Liver (tissue), 9 donors: ENCODE data around the gene ENTPD1. TPM values are rescaled to one million over a fixed set of nuclear protein-coding genes. Genes with fewer than 3 reads are reported as not detected.

Experiments
- DNase-seq: peaks from one replicate; pipeline ENCODE4 v3.0.0-alpha.2; 2017; ENCODE audit warnings: low spot score
- H3K27ac ChIP-seq, 2 donors: one replicate each; pipeline ENCODE4 v1.7.0; 2013; ENCODE audit warnings: inconsistent platforms in 2 of 2, low read length in 2 of 2, control low read depth in 1 of 2, low read depth in 1 of 2, mild to moderate bottlenecking in 1 of 2
- H3K27me3 ChIP-seq, 4 donors: one replicate each; pipeline versions ENCODE4 v1.6.1 to v1.7.0; 2013; ENCODE audit warnings: low read length in 3 of 4, inconsistent platforms in 1 of 4, mild to moderate bottlenecking in 1 of 4, moderate library complexity in 1 of 4; ENCODE audit not compliant: control insufficient read depth in 4 of 4, insufficient read depth in 4 of 4
- H3K36me3 ChIP-seq, 4 donors: one replicate each; pipeline versions ENCODE4 v1.6.1 to v1.7.0; 2013; ENCODE audit warnings: low read length in 3 of 4, mild to moderate bottlenecking in 3 of 4, low read depth in 1 of 4, moderate library complexity in 1 of 4; ENCODE audit not compliant: control insufficient read depth in 4 of 4, insufficient read depth in 3 of 4
- H3K4me1 ChIP-seq, 4 donors: one replicate each; pipeline versions ENCODE4 v1.6.1 to v1.7.0; 2013; ENCODE audit warnings: low read length in 3 of 4, mild to moderate bottlenecking in 3 of 4, moderate library complexity in 1 of 4; ENCODE audit not compliant: control insufficient read depth in 4 of 4, insufficient read depth in 4 of 4
- H3K4me3 ChIP-seq, 3 donors: one replicate each; pipeline versions ENCODE4 v1.6.1 to v1.7.0; 2013; ENCODE audit warnings: low read length in 3 of 3, control low read depth in 1 of 3, low read depth in 1 of 3, mild to moderate bottlenecking in 1 of 3
- H3K9ac ChIP-seq, 2 donors: one replicate each; pipeline ENCODE4 v1.7.0; 2013; ENCODE audit warnings: low read length in 2 of 2, mild to moderate bottlenecking in 2 of 2, moderate library complexity in 2 of 2, control low read depth in 1 of 2, low read depth in 1 of 2
- H3K9me3 ChIP-seq, 4 donors: one replicate each; pipeline versions ENCODE4 v1.6.1 to v1.7.0; 2013; ENCODE audit warnings: low read length in 3 of 4; ENCODE audit not compliant: control insufficient read depth in 4 of 4
- ATF3 ChIP-seq: IDR thresholded peaks from 2 replicates; pipeline ENCODE4 v1.6.1; 2016; ENCODE audit warnings: antibody characterized with exemption
- CTCF ChIP-seq: fragments of 150-350 bp; IDR thresholded peaks from 2 replicates; pipeline ENCODE4 v1.5.1; 2017; ENCODE audit warnings: improper control_type of control experiment, low read depth, low read length; ENCODE audit not compliant: missing input control
- EGR1 ChIP-seq, 2 donors: IDR thresholded peaks; 2 replicates each; pipeline ENCODE4 v1.6.1; 2016 to 2018; ENCODE audit warnings: antibody characterized with exemption in 2 of 2, low read depth in 2 of 2
- FOXA1 ChIP-seq: IDR thresholded peaks from 2 replicates; pipeline ENCODE4 v1.6.1; 2016; ENCODE audit warnings: antibody characterized with exemption
- FOXA2 ChIP-seq: IDR thresholded peaks from 2 replicates; pipeline ENCODE4 v1.6.1; 2016; ENCODE audit warnings: antibody characterized with exemption
- GABPA ChIP-seq, 2 donors: IDR thresholded peaks in 1 of 2; conservative IDR thresholded peaks in 1 of 2; 2 replicates each; pipeline ENCODE4 v1.6.1; 2016; ENCODE audit warnings: antibody characterized with exemption in 2 of 2, mild to moderate bottlenecking in 1 of 2, moderate library complexity in 1 of 2
- HNF4G ChIP-seq: IDR thresholded peaks from 2 replicates; pipeline ENCODE4 v1.6.1; 2016; ENCODE audit warnings: antibody characterized with exemption
- JUND ChIP-seq, 2 donors: IDR thresholded peaks; 2 replicates each; pipeline ENCODE4 v1.6.1; 2016; ENCODE audit warnings: antibody characterized with exemption in 2 of 2
- NR2F2 ChIP-seq: IDR thresholded peaks from 2 replicates; pipeline ENCODE4 v1.6.1; 2016; ENCODE audit warnings: antibody characterized with exemption
- RAD21 ChIP-seq, 2 donors: IDR thresholded peaks; 2 replicates each; pipeline ENCODE4 v1.6.1; 2016; ENCODE audit warnings: antibody characterized with exemption in 2 of 2, mild to moderate bottlenecking in 2 of 2
- REST ChIP-seq: IDR thresholded peaks from 2 replicates; pipeline ENCODE4 v1.6.1; 2016; ENCODE audit warnings: antibody characterized with exemption, mild to moderate bottlenecking
- RXRA ChIP-seq, 2 donors: IDR thresholded peaks; 2 replicates each; pipeline ENCODE4 v1.6.1; 2017 to 2018; ENCODE audit warnings: antibody characterized with exemption in 2 of 2, mild to moderate bottlenecking in 1 of 2
- SP1 ChIP-seq: IDR thresholded peaks from 2 replicates; pipeline ENCODE4 v1.6.1; 2018; ENCODE audit warnings: antibody characterized with exemption, mild to moderate bottlenecking
- TAF1 ChIP-seq: conservative IDR thresholded peaks from 2 replicates; pipeline ENCODE4 v1.6.1; 2016; ENCODE audit warnings: antibody characterized with exemption, mild to moderate bottlenecking
- YY1 ChIP-seq: IDR thresholded peaks from 2 replicates; pipeline ENCODE4 v1.6.1; 2016; ENCODE audit warnings: antibody characterized with exemption, mild to moderate bottlenecking
- ZBTB33 ChIP-seq: IDR thresholded peaks from 2 replicates; pipeline ENCODE4 v1.6.1; 2016; ENCODE audit warnings: antibody characterized with exemption
- WGBS: extraction: QIAGEN DNeasy Blood & Tissue Kit; methylation state at CpG from one replicate; pipeline ENCODE4 v1.1.7; 2013; 5-methylcytosine and 5-hydroxymethylcytosine counted together
- polyA plus RNA-seq, 2 donors: library from polyadenylated mRNA; stranded (reverse) in 1 of 2; unstranded in 1 of 2; fragments of 200-250 nt in 1 of 2; fragments of >200 nt in 1 of 2; fragmentation: Nextera tagmentation in 1 of 2; extraction: Ambion mirVana in 1 of 2; gene quantifications; one replicate each; pipeline versions ENCODE4 v1.2.1 to v1.2.3, GENCODE V29; 2013 to 2015
- total RNA-seq, 2 donors: library from RNA; depleted of rRNA; stranded (reverse); fragments of >200 nt; gene quantifications; one replicate each; pipeline ENCODE4 v1.2.3, GENCODE V29; 2014
- donor health status: healthy.
- donor health status: healthy.
- donor health status: healthy.
- donor health status: healthy.
- donor health status: healthy.

Gene ENTPD1
- total and polyA plus RNA-seq, 4 donors: 2.1 to 8.0 (median 4.3) TPM

- Histone ChIP-seq H3K4me1 (no peaks in the 10 kb centered on the region), H3K27me3 (no peaks in the 10 kb centered on the region), H3K36me3 (no peaks in the 10 kb centered on the region), H3K9ac (no peak overlapping the region), H3K9me3 (no peaks in the 10 kb centered on the region), H3K27ac (no peak overlapping the region), H3K4me3 (no peak overlapping the region)
- 83% methylated on average over 1 of the region's 1 CpG for WGBS
- DNase-seq: no peak
- TF ChIP-seq JUND (IDR thresholded peaks at IDR 0.05) (no peak), ZBTB33 (no peak), FOXA2 (no peak), SP1 (no peak), EGR1 (IDR thresholded peaks at IDR 0.05; ENCODE audit: low read depth in 2 of 2) (no peak), NR2F2 (no peak), TAF1 (no peak), HNF4G (no peak), GABPA (IDR thresholded peaks at IDR 0.05 in 1 of 2, conservative IDR thresholded peaks at IDR 0.05 in 1 of 2) (no peak), YY1 (no peak), RXRA (IDR thresholded peaks at IDR 0.05) (no peak), REST (no peak), ATF3 (no peak)
Measured at GRCh38 chr10:95787447-95787846, 31.5 kb downstream of the ENTPD1 start.

GRCh38 chr10:95788830-95789229 lies 32.9 kb downstream of the ENTPD1 start:
- H3K27ac ChIP-seq: no peak overlapping the region
- WGBS: 73% methylated on average over 2 of the region's 2 CpGs
- no peaks in the 10 kb centered on the region for H3K4me1 ChIP-seq
- no peaks in the 10 kb centered on the region for H3K36me3 ChIP-seq
- no peaks in the 10 kb centered on the region for H3K9me3 ChIP-seq
- H3K9ac ChIP-seq: no peak overlapping the region
- no peak for TF ChIP-seq FOXA1
- TF ChIP-seq YY1: peak; percentile 29
- TF ChIP-seq RAD21 (IDR thresholded peaks at IDR 0.05): no peak
- DNase-seq: no peak
- H3K4me3 ChIP-seq: no peak overlapping the region
- H3K27me3 ChIP-seq: no peaks in the 10 kb centered on the region

GRCh38 chr10:95789902-95790301 lies 33.9 kb downstream of the ENTPD1 start:
- H3K4me3 ChIP-seq: no peak overlapping the region
- DNase-seq: no peak
- H3K9ac ChIP-seq: no peak overlapping the region
- H3K27me3 ChIP-seq: no peaks in the 10 kb centered on the region
- H3K27ac ChIP-seq: no peak overlapping the region
- H3K9me3 ChIP-seq: no peaks in the 10 kb centered on the region
- H3K4me1 ChIP-seq: no peaks in the 10 kb centered on the region
- H3K36me3 ChIP-seq: no peaks in the 10 kb centered on the region
- WGBS: 78% methylated on average over 3 of the region's 3 CpGs
- TF ChIP-seq YY1 (no peak), HNF4G (no peak), TAF1 (no peak), FOXA2 (no peak), ATF3 (no peak), NR2F2 (no peak), EGR1 (IDR thresholded peaks at IDR 0.05; ENCODE audit: low read depth in 2 of 2) (no peak), REST (no peak), RAD21 (IDR thresholded peaks at IDR 0.05) (no peak), CTCF (no peak), SP1 (no peak), GABPA (IDR thresholded peaks at IDR 0.05 in 1 of 2, conservative IDR thresholded peaks at IDR 0.05 in 1 of 2) (no peak), RXRA (IDR thresholded peaks at IDR 0.05) (no peak)
